Subcutaneous adipose tissue (tissue), 4 donors: ENCODE data around the gene GAPDHS. TPM values are rescaled to one million over a fixed set of nuclear protein-coding genes. Genes with fewer than 3 reads are reported as not detected.

ENCODE experiments used
- total RNA-seq, 4 donors: library from RNA; depleted of rRNA; stranded (reverse); fragments of >200 nt; gene quantifications; one replicate each; pipeline ENCODE4 v1.1.0, GENCODE V29; 2016
- TF ChIP-seq, protein P1 (sequence below): fragments of 450-650 bp; IDR thresholded peaks from one replicate; pipeline ENCODE4 v1.5.1; 2016; ENCODE audit warnings: low read depth, mild to moderate bottlenecking, control low read depth, antibody characterized with exemption, moderate library complexity

GAPDHS gene
- total RNA-seq, 4 donors from 2014 or later, result not detected

DNA sequence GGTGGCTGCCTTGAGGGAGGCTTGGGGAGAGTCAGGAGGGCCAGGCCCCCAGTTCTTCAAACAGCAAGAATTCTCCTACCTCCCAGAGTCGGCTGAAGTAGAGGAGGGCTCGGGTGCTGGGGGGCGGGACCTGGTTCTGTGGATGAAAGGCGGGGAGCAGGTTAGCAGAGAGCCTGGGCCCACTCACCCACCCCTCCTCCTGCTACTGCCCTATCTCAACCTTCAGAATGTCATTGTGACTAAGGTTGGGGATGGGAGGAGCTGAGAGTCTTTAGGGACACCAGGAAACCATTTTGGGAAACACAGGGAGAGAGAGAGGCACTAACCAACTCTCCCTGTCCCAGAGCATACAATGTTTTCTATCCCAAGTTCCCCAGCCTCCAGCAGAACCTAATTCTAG is 30.5 kb upstream of the GAPDHS start:
- TF ChIP-seq, protein P1, sequence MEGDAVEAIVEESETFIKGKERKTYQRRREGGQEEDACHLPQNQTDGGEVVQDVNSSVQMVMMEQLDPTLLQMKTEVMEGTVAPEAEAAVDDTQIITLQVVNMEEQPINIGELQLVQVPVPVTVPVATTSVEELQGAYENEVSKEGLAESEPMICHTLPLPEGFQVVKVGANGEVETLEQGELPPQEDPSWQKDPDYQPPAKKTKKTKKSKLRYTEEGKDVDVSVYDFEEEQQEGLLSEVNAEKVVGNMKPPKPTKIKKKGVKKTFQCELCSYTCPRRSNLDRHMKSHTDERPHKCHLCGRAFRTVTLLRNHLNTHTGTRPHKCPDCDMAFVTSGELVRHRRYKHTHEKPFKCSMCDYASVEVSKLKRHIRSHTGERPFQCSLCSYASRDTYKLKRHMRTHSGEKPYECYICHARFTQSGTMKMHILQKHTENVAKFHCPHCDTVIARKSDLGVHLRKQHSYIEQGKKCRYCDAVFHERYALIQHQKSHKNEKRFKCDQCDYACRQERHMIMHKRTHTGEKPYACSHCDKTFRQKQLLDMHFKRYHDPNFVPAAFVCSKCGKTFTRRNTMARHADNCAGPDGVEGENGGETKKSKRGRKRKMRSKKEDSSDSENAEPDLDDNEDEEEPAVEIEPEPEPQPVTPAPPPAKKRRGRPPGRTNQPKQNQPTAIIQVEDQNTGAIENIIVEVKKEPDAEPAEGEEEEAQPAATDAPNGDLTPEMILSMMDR, result no peak

GRCh38 chr19:35506011-35506410 is 27.2 kb upstream of the GAPDHS start:
- TF ChIP-seq, protein P1, result no peak

DNA sequence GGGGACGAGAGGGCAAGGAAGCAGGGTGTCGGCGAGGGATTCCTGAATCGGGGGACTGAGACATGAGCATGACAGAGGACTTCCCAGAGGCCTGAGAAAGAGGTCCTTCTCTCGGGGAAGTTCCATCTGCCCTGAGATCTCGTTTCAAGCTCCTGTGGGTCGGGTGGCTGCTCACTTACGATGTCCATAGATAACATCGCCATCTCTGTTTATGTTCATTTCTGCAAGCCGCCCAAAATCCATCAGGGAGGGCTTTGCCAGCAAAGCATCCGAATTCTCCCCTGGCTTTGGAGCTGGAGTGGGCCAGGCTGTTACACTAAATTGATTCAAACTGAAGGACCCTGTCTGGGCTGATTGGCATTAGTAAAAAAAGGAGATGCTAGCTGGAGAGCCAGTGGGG is 25.7 kb upstream of the GAPDHS start:
- TF ChIP-seq, protein P1, result no peak

DNA sequence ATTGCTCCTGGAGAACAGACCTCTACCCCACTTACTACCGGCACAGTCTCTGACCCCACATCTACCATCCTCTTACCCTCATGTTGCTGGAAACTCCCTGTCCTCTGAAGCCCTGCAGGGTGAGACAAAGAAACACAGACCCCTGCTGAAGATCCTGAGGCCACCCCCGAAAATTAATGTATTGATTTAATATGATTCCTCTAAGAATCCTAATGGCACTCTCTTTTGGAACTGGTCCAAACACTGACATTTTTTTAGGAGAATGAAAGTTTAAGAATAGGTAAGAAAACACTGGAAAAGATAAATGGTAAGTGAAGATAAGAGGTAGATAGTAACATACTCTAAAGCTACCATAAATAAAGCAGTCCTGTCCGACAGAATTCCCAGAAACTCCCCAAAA is 25.1 kb upstream of the GAPDHS start:
- TF ChIP-seq, protein P1, result no peak

GRCh38 chr19:35509018-35509652 is 24.1 kb upstream of the GAPDHS start:
- TF ChIP-seq, protein P1, result no peak

GRCh38 chr19:35509861-35510625 is 23.2 kb upstream of the GAPDHS start:
- TF ChIP-seq, protein P1, result no peak

GRCh38 chr19:35510626-35510964 is 22.7 kb upstream of the GAPDHS start:
- TF ChIP-seq, protein P1, result no peak
